HepG2 (cell line): Measurements from ENCODE around the gene ING1. TPM values are rescaled to one million over a fixed set of nuclear protein-coding genes. Genes with fewer than 3 reads are reported as not detected.

Source experiments
- ARNT ChIP-seq: fragments of 450-650 bp; IDR thresholded peaks from 2 replicates; pipeline ENCODE4 v1.6.1; 2017
- CTCF ChIP-seq: sonication (generic); formaldehyde crosslinking; IDR thresholded peaks from 2 replicates; pipeline ENCODE4 v1.5.0; 2020; ENCODE audit warnings: mild to moderate bottlenecking, missing genetic modification reagents, moderate library complexity
- DR1 ChIP-seq: sonication (generic); formaldehyde crosslinking; IDR thresholded peaks from 2 replicates; pipeline ENCODE4 v1.8.0; 2021; ENCODE audit warnings: mild to moderate bottlenecking, missing genetic modification reagents, inconsistent platforms
- FOXJ3 ChIP-seq: sonication (generic); formaldehyde crosslinking; IDR thresholded peaks from 2 replicates; pipeline ENCODE4 v1.4.0; 2020; ENCODE audit warnings: missing genetic modification reagents, mild to moderate bottlenecking, borderline replicate concordance
- FOXP4 ChIP-seq: sonication (generic); formaldehyde crosslinking; IDR thresholded peaks from 2 replicates; pipeline ENCODE4 v1.4.0; 2020; ENCODE audit warnings: missing genetic modification reagents
- GPN1 ChIP-seq: sonication (generic); formaldehyde crosslinking; IDR thresholded peaks from 2 replicates; pipeline ENCODE4 v1.5.1; 2020; ENCODE audit warnings: missing genetic modification reagents, borderline replicate concordance
- HMG20A ChIP-seq: IDR thresholded peaks from 2 replicates; pipeline ENCODE4 v1.6.1; 2016; ENCODE audit warnings: borderline replicate concordance
- HOXA3 ChIP-seq: sonication (generic); formaldehyde crosslinking; IDR thresholded peaks from 2 replicates; pipeline ENCODE4 v1.5.0; 2020; ENCODE audit warnings: missing genetic modification reagents
- ISX ChIP-seq: sonication (generic); formaldehyde crosslinking; conservative IDR thresholded peaks from 2 replicates; pipeline ENCODE4 v1.5.0; 2020; ENCODE audit warnings: missing genetic modification reagents
- JUNB ChIP-seq: sonication (generic); formaldehyde crosslinking; IDR thresholded peaks from 2 replicates; pipeline ENCODE4 v1.8.0; 2022; ENCODE audit warnings: missing genetic modification reagents, mild to moderate bottlenecking, borderline replicate concordance
- KLF11 ChIP-seq: IDR thresholded peaks from 2 replicates; pipeline ENCODE4 v1.6.1; 2016; ENCODE audit warnings: missing compliant biosample characterization
- MAFG ChIP-seq: sonication (generic); formaldehyde crosslinking; IDR thresholded peaks from 2 replicates; pipeline ENCODE4 v1.5.1; 2020; ENCODE audit warnings: mild to moderate bottlenecking, missing genetic modification reagents
- MXI1 ChIP-seq: IDR thresholded peaks from 3 replicates; pipeline ENCODE4 v1.6.1; 2012; ENCODE audit warnings: low read depth, low read length, inconsistent platforms, borderline replicate concordance
- PAWR ChIP-seq: sonication (generic); formaldehyde crosslinking; IDR thresholded peaks from 2 replicates; pipeline ENCODE4 v1.4.0; 2020; ENCODE audit warnings: missing genetic modification reagents, mild to moderate bottlenecking, borderline replicate concordance
- RBFOX2 ChIP-seq: fragments of 200-400 bp; formaldehyde crosslinking; IDR thresholded peaks from 2 replicates; pipeline ENCODE4 v1.6.1; 2017; ENCODE audit warnings: low read depth, mild to moderate bottlenecking, low read length
- RFX1 ChIP-seq: fragments of 450-650 bp; IDR thresholded peaks from 2 replicates; pipeline ENCODE4 v1.6.1; 2017
- XRCC5 ChIP-seq: fragments of 200-400 bp; formaldehyde crosslinking; optimal IDR thresholded peaks from 2 replicates; pipeline ENCODE3; 2017; ENCODE audit warnings: mild to moderate bottlenecking, low read length
- ZBTB26 ChIP-seq: IDR thresholded peaks from 2 replicates; pipeline ENCODE4 v1.6.1; 2016; ENCODE audit warnings: missing compliant biosample characterization, missing genetic modification reagents, borderline replicate concordance
- ZMAT3 ChIP-seq: sonication (generic); formaldehyde crosslinking; conservative IDR thresholded peaks from 2 replicates; pipeline ENCODE4 v1.7.0; 2021; ENCODE audit warnings: missing genetic modification reagents
- ZNF138 ChIP-seq: sonication (generic); formaldehyde crosslinking; IDR thresholded peaks from 2 replicates; pipeline ENCODE4 v1.5.0; 2020; ENCODE audit warnings: mild to moderate bottlenecking, low read depth, missing genetic modification reagents
- ZNF639 ChIP-seq: conservative IDR thresholded peaks from 2 replicates; pipeline ENCODE4 v1.6.1; 2018; ENCODE audit warnings: missing genetic modification reagents
- ZNF878 ChIP-seq: sonication (generic); formaldehyde crosslinking; IDR thresholded peaks from 2 replicates; pipeline ENCODE4 v1.8.1; 2023; ENCODE audit warnings: mild to moderate bottlenecking, missing genetic modification reagents, moderate library complexity
- polyA plus RNA-seq, 8 experiments: library from polyadenylated mRNA; depleted of rRNA in 3 of 8; stranded (reverse) in 7 of 8; unstranded in 1 of 8; fragments of >200 nt; fragmentation: Illumina TruSeq in 4 of 8; extraction: Trizol in 4 of 8; gene quantifications; 2 replicates each; pipeline versions ENCODE4 v1.2.1 to v1.2.3, GENCODE V29; 2011 to 2016; ENCODE audit warnings: low read depth in 4 of 8, missing spikeins in 1 of 8, mixed read lengths in 1 of 8; ENCODE audit not compliant: insufficient read depth in 1 of 8
- total RNA-seq, 5 experiments: library from RNA; depleted of rRNA; stranded (reverse); fragments of >200 nt; fragmentation: Illumina TruSeq; extraction: Trizol; gene quantifications; 2 replicates each; pipeline ENCODE4 v1.2.3, GENCODE V29; 2016; ENCODE audit warnings: low read depth in 1 of 5
- TF ChIP-seq, protein P1 (sequence below): IDR thresholded peaks from 2 replicates; pipeline ENCODE4 v1.6.1; 2016; ENCODE audit warnings: missing biosample characterization, missing genetic modification reagents, low read depth

ING1 gene
- total and polyA plus RNA-seq, 2 of the 13 experiments (the other 11 are each of a cell fraction or from before 2014, with no cell fraction given): 8.1 to 16.1 TPM

GRCh38 chr13:110712081-110712848 lies 1.2 kb upstream of the ING1 start (continued):
- no peak for TF ChIP-seq ZNF878 (CRISPR knock-in tag)
- TF ChIP-seq FOXP4 (CRISPR knock-in tag): no peak
- no peak for TF ChIP-seq GPN1 (CRISPR knock-in tag)
- TF ChIP-seq MXI1: peak; percentile 79; the same call in 2 of the 3 replicates
- TF ChIP-seq JUNB (CRISPR knock-in tag): peak; percentile 12; the same call in 1 of the 2 replicates
- no peak for TF ChIP-seq FOXJ3 (CRISPR knock-in tag)
- TF ChIP-seq XRCC5: no peak
- TF ChIP-seq HMG20A (CRISPR knock-in tag): no peak
- no peak for TF ChIP-seq ZNF138 (CRISPR knock-in tag)
- TF ChIP-seq HOXA3 (CRISPR knock-in tag): peak; percentile 34
- TF ChIP-seq RBFOX2: peak; percentile 83
- no peak for TF ChIP-seq ISX (CRISPR knock-in tag)
- TF ChIP-seq, protein P1, sequence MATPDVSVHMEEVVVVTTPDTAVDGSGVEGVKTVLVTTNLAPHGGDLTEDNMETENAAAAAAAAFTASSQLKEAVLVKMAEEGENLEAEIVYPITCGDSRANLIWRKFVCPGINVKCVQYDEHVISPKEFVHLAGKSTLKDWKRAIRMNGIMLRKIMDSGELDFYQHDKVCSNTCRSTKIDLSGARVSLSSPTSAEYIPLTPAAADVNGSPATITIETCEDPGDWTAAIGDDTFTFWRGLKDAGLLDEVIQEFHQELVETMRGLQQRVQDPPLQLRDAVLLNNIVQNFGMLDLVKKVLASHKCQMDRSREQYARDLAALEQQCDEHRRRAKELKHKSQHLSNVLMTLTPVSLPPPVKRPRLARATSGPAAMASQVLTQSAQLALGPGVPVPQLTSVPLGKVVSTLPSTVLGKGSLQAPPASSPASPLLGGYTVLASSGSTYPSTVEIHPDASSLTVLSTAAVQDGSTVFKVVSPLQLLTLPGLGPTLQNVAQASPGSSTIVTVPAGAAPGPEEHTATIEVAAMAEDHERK (CRISPR knock-in tag): no peak
- no peak for TF ChIP-seq MAFG (CRISPR knock-in tag)
- no peak for TF ChIP-seq CTCF (CRISPR knock-in tag)
- no peak for TF ChIP-seq DR1 (CRISPR knock-in tag)
- TF ChIP-seq ZMAT3 (CRISPR knock-in tag): peak; percentile 30; the same call in 1 of the 2 replicates
- 0 out of 2 replicates have a peak, but pooled peaks have one; percentile 17 for TF ChIP-seq ZBTB26
- TF ChIP-seq PAWR: no peak
- no peak for TF ChIP-seq ARNT
- peak; percentile 84 for TF ChIP-seq RFX1
- no peak; the same call in 1 of the 2 replicates for TF ChIP-seq KLF11
- TF ChIP-seq ZNF639 (CRISPR knock-in tag): peak; percentile 93
